ENCODE results near the gene EIF5B. TPM values are rescaled to one million over a fixed set of nuclear protein-coding genes. Genes with fewer than 3 reads are reported as not detected.

The EIF5B gene
- total and polyA plus RNA-seq, 2 donors (not counting 1 experiment from before 2014, with no cell fraction given), result 7.4 to 22.8 TPM

DNA sequence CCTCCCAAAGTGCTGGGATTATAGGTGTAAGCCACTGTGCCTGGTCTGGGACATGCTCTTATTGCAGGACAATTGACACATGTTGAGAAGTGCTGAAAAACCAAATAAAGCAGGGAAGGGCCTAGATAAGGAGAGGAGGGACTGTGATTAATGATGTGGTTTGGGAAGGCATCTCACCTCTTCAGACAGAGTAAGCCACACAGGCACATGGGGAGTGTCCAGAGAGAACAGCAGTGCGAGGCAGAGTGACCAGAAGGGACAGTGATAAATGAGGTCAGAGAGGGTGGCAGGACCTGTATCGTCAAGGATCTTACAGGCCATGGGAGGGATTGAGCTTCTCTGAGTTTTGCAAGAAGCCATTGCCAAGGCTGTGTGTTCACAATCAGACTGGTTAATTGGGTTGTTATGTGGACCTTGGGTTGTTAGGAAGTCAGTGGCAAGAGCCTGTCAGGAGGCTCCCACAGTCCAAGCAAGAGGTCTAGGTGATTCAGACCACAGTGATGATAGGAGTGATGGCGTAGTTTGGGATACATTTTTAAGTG lies 58.5 kb downstream of the EIF5B start:
- Histone ChIP-seq H3K4me2 (ENCODE audit: extremely low read depth, insufficient read depth, low read length) (no peak overlapping the region), H2AFZ (ENCODE audit: low read length) (no peak overlapping the region), H3K9me3 (ENCODE audit: control insufficient read depth, insufficient read depth, low read depth, low read length) (no peaks in the 10 kb centered on the region), H4K20me1 (ENCODE audit: control insufficient read depth, extremely low read depth, insufficient read depth, low read length) (no peaks in the 10 kb centered on the region), H3K27ac (ENCODE audit: insufficient read depth, low read length) (no peak overlapping the region), H3K36me3 (ENCODE audit: control insufficient read depth, insufficient read depth, low read length) (peaks cover 8% of the 10 kb centered on the region), H3K27me3 (ENCODE audit: control insufficient read depth, insufficient read depth, low read length) (no peaks in the 10 kb centered on the region), H3K4me3 (replicated peaks in 1 of 4; ENCODE audit: control extremely low read depth in 1 of 4, insufficient read depth in 1 of 4, low read depth in 3 of 4, low read length in 4 of 4) (no peak overlapping the region), H3K79me2 (ENCODE audit: control insufficient read depth, insufficient read depth, low read length) (no peaks in the 10 kb centered on the region), H3K9ac (ENCODE audit: insufficient read depth, low read length) (no peak overlapping the region), H3K4me1 (ENCODE audit: control insufficient read depth, extremely low read depth, insufficient read depth, low read length) (no peaks in the 10 kb centered on the region)
- TF ChIP-seq EZH2 (IDR thresholded peaks at IDR 0.05; ENCODE audit: low read length, missing control alignments) (no peak), CTCF (conservative IDR thresholded peaks at IDR 0.05 in 1 of 2, IDR thresholded peaks at IDR 0.05 in 1 of 2; ENCODE audit: low read depth in 1 of 2, low read length in 2 of 2) (no peak)
- DNase-seq (ENCODE audit: low read depth in 2 of 2), result peak in 1 of 2 donors; percentile 58

DNA sequence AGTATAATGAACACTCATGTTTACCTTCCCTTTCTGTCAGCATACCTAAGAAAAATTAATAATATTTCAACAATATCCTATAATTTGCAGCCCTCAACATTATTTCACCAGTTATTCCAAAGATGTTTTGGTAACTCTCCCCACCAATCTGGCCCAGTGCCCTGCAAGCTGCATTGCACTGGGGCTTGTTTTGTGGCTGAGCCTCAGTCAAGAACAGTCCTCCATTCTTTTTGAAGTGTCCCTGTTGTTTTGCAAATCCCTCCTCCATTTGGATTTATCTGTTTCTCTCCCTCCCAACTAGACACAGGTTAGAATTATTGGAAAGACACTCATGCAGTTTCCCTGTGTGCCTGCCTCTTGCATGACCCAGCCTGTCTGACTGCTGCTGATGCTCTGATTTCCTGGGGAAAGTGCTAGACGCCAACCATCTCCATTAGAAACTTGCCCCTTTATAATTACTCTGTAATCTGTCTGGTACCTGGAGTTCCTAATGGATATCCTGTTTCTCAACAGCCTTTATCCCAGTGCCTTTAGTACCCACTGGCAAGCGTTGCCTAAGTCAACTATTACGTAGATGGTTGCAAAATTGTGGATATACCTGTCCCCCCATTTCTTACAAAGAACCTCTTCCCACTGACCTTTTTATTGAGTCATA lies 60.2 kb downstream of the EIF5B start:
- no peak overlapping the region for H3K9ac ChIP-seq (ENCODE audit: insufficient read depth, low read length)
- no peak overlapping the region for H2AFZ ChIP-seq (ENCODE audit: low read length)
- H3K79me2 ChIP-seq (ENCODE audit: control insufficient read depth, insufficient read depth, low read length), result no peaks in the 10 kb centered on the region
- H3K9me3 ChIP-seq (ENCODE audit: control insufficient read depth, insufficient read depth, low read depth, low read length), result no peaks in the 10 kb centered on the region
- H3K4me3 ChIP-seq (replicated peaks in 1 of 4; ENCODE audit: control extremely low read depth in 1 of 4, insufficient read depth in 1 of 4, low read depth in 3 of 4, low read length in 4 of 4), result no peak overlapping the region
- DNase-seq (ENCODE audit: low read depth in 2 of 2), result no peak
- H3K4me1 ChIP-seq (ENCODE audit: control insufficient read depth, extremely low read depth, insufficient read depth, low read length), result no peaks in the 10 kb centered on the region
- H3K27me3 ChIP-seq (ENCODE audit: control insufficient read depth, insufficient read depth, low read length), result no peaks in the 10 kb centered on the region
- H4K20me1 ChIP-seq (ENCODE audit: control insufficient read depth, extremely low read depth, insufficient read depth, low read length), result no peaks in the 10 kb centered on the region
- no peak overlapping the region for H3K27ac ChIP-seq (ENCODE audit: insufficient read depth, low read length)
- TF ChIP-seq EZH2 (IDR thresholded peaks at IDR 0.05; ENCODE audit: low read length, missing control alignments) (no peak), CTCF (conservative IDR thresholded peaks at IDR 0.05 in 1 of 2, IDR thresholded peaks at IDR 0.05 in 1 of 2; ENCODE audit: low read depth in 1 of 2, low read length in 2 of 2) (no peak)
- peaks cover 8% of the 10 kb centered on the region for H3K36me3 ChIP-seq (ENCODE audit: control insufficient read depth, insufficient read depth, low read length)
- H3K4me2 ChIP-seq (ENCODE audit: extremely low read depth, insufficient read depth, low read length), result no peak overlapping the region

GRCh38 chr2:99398303-99398702 lies 61.1 kb downstream of the EIF5B start:
- H3K4me1 ChIP-seq (ENCODE audit: control insufficient read depth, extremely low read depth, insufficient read depth, low read length), result no peaks in the 10 kb centered on the region
- no peak overlapping the region for H3K9ac ChIP-seq (ENCODE audit: insufficient read depth, low read length)
- no peak overlapping the region for H3K4me3 ChIP-seq (replicated peaks in 1 of 4; ENCODE audit: control extremely low read depth in 1 of 4, insufficient read depth in 1 of 4, low read depth in 3 of 4, low read length in 4 of 4)
- H3K27ac ChIP-seq (ENCODE audit: insufficient read depth, low read length), result no peak overlapping the region
- TF ChIP-seq EZH2 (IDR thresholded peaks at IDR 0.05; ENCODE audit: low read length, missing control alignments), result no peak
- no peak for TF ChIP-seq CTCF (conservative IDR thresholded peaks at IDR 0.05 in 1 of 2, IDR thresholded peaks at IDR 0.05 in 1 of 2; ENCODE audit: low read depth in 1 of 2, low read length in 2 of 2)
- H2AFZ ChIP-seq (ENCODE audit: low read length), result no peak overlapping the region
- H3K36me3 ChIP-seq (ENCODE audit: control insufficient read depth, insufficient read depth, low read length), result peaks cover 8% of the 10 kb centered on the region
- H3K79me2 ChIP-seq (ENCODE audit: control insufficient read depth, insufficient read depth, low read length), result no peaks in the 10 kb centered on the region
- no peak for DNase-seq (ENCODE audit: low read depth in 2 of 2)
- H3K9me3 ChIP-seq (ENCODE audit: control insufficient read depth, insufficient read depth, low read depth, low read length), result no peaks in the 10 kb centered on the region
- no peaks in the 10 kb centered on the region for H4K20me1 ChIP-seq (ENCODE audit: control insufficient read depth, extremely low read depth, insufficient read depth, low read length)
- no peaks in the 10 kb centered on the region for H3K27me3 ChIP-seq (ENCODE audit: control insufficient read depth, insufficient read depth, low read length)
- no peak overlapping the region for H3K4me2 ChIP-seq (ENCODE audit: extremely low read depth, insufficient read depth, low read length)
